Measurements from ENCODE around the gene MECP2. TPM values are rescaled to one million over a fixed set of nuclear protein-coding genes. Genes with fewer than 3 reads are reported as not detected.

The MECP2 gene
- total RNA-seq, 4 donors from 2014 or later, result 30.7 to 34.9 (median 33.6) TPM

GRCh38 chrX:154043003-154043763 is 54.3 kb downstream of the MECP2 start:
- TF ChIP-seq CTCF (IDR thresholded peaks at IDR 0.05) (no peak), POLR2A (IDR thresholded peaks at IDR 0.05) (no peak)
- H3K4me3 ChIP-seq (ENCODE audit: low read depth, poor library complexity, severe bottlenecking), result no peak overlapping the region
- intact Hi-C loops (cut with DNase I; ENCODE audit: low total_unique reads), result no loop called here
- no peak for DNase-seq (ENCODE audit: low spot score in 2 of 2)
- 59 to 66% methylated on average over 5 of the region's 5 CpGs for WGBS, 2 donors

- H3K4me3 ChIP-seq (ENCODE audit: low read depth, poor library complexity, severe bottlenecking), result no peak overlapping the region
- DNase-seq (ENCODE audit: low spot score in 2 of 2), result no peak
- whole genome bisulfite sequencing, 2 donors, result 76 to 81% methylated on average over 13 of the region's 13 CpGs
- TF ChIP-seq POLR2A (IDR thresholded peaks at IDR 0.05) (no peak), CTCF (IDR thresholded peaks at IDR 0.05) (no peak)
- intact Hi-C loops (cut with DNase I; ENCODE audit: low total_unique reads), result no loop called here
Observed at GRCh38 chrX:154040863-154041262, 56.7 kb downstream of the MECP2 start.

GRCh38 chrX:154040307-154040756 is 57.2 kb downstream of the MECP2 start:
- no peak overlapping the region for H3K4me3 ChIP-seq (ENCODE audit: low read depth, poor library complexity, severe bottlenecking)
- 40 to 57% methylated on average over 7 of the region's 7 CpGs for WGBS, 2 donors

GRCh38 chrX:154039577-154039976 is 57.9 kb downstream of the MECP2 start:
- TF ChIP-seq POLR2A (IDR thresholded peaks at IDR 0.05) (no peak), CTCF (IDR thresholded peaks at IDR 0.05) (no peak)
- no peak overlapping the region for H3K4me3 ChIP-seq (ENCODE audit: low read depth, poor library complexity, severe bottlenecking)
- intact Hi-C loops (cut with DNase I; ENCODE audit: low total_unique reads), result no loop called here

More at GRCh38 chrX:154040307-154040756, 57.2 kb downstream of the MECP2 start:
- intact Hi-C loops (cut with DNase I; ENCODE audit: low total_unique reads), result no loop called here
- no peak for TF ChIP-seq POLR2A (IDR thresholded peaks at IDR 0.05)
- DNase-seq (ENCODE audit: low spot score in 2 of 2), result no peak

GRCh38 chrX:154038656-154039055 is 58.9 kb downstream of the MECP2 start:
- TF ChIP-seq POLR2A (IDR thresholded peaks at IDR 0.05) (no peak), CTCF (IDR thresholded peaks at IDR 0.05) (no peak)
- intact Hi-C loops (cut with DNase I; ENCODE audit: low total_unique reads), result no loop called here
- WGBS, 2 donors, result 75 to 86% methylated on average over 5 of the region's 5 CpGs
- no peak for DNase-seq (ENCODE audit: low spot score in 2 of 2)
- no peak overlapping the region for H3K4me3 ChIP-seq (ENCODE audit: low read depth, poor library complexity, severe bottlenecking)

More at GRCh38 chrX:154039577-154039976, 57.9 kb downstream of the MECP2 start:
- 92 to 94% methylated on average over 11 of the region's 11 CpGs for WGBS, 2 donors
- no peak for DNase-seq (ENCODE audit: low spot score in 2 of 2)

GRCh38 chrX:154037754-154038153 is 59.8 kb downstream of the MECP2 start:
- no peak for TF ChIP-seq POLR2A (IDR thresholded peaks at IDR 0.05)
- no peak for TF ChIP-seq CTCF (IDR thresholded peaks at IDR 0.05)
- intact Hi-C loops (cut with DNase I; ENCODE audit: low total_unique reads), result no loop called here
- no peak for DNase-seq (ENCODE audit: low spot score in 2 of 2)
- H3K4me3 ChIP-seq (ENCODE audit: low read depth, poor library complexity, severe bottlenecking), result no peak overlapping the region
- 76 to 82% methylated on average over 5 of the region's 5 CpGs for WGBS, 2 donors

Data from lower leg skin (tissue), 4 donors.